Right lobe of liver (tissue), 6 donors: ENCODE measurements around the gene TBC1D5. TPM values are rescaled to one million over a fixed set of nuclear protein-coding genes. Genes with fewer than 3 reads are reported as not detected.
A peak's percentile ranks its signal among the peaks of the same experiment; 100 is the strongest.
"Not testable (repeated sequence)": the region's sequence is repeated elsewhere in the genome, so short reads cannot be mapped to it uniquely, and the experiment has no call there.

Experiments used
- ATAC-seq, 4 donors: fragments of 200-7000 bp; cut with Tn5 transposase; one replicate each; pipeline ENCODE4 v1.9.1; 2020; ENCODE audit warnings: mild to moderate bottlenecking in 4 of 4, moderate library complexity in 4 of 4
- DNase-seq, 3 donors: peaks; one replicate each; pipeline ENCODE4 v3.0.0-alpha.2; 2020
- H3K27ac ChIP-seq, 3 donors: fragments of 200-600 bp; one replicate each; pipeline ENCODE4 v1.8.0; 2022
- H3K27me3 ChIP-seq, 2 donors: fragments of 200-600 bp; one replicate each; pipeline ENCODE4 v1.8.0; 2022
- H3K36me3 ChIP-seq, 4 donors: fragments of 200-600 bp; sonication (generic) in 1 of 4; one replicate each; pipeline versions ENCODE4 v1.5.1 to v1.8.0; 2017 to 2022; ENCODE audit warnings: control low read depth in 1 of 4
- H3K4me1 ChIP-seq, 4 donors: fragments of 200-600 bp; sonication (generic) in 1 of 4; one replicate each; pipeline versions ENCODE4 v1.5.1 to v1.8.0; 2017 to 2022; ENCODE audit warnings: control low read depth in 1 of 4
- H3K4me3 ChIP-seq, 3 donors: fragments of 200-600 bp; one replicate each; pipeline ENCODE4 v1.8.0; 2022
- H3K9me3 ChIP-seq, 4 donors: fragments of 200-600 bp; sonication (generic) in 1 of 4; one replicate each; pipeline versions ENCODE4 v1.5.1 to v1.8.0; 2017 to 2022; ENCODE audit warnings: control low read depth in 1 of 4
- CTCF ChIP-seq, 4 donors: fragments of 200-600 bp in 3 of 4; fragments of 450-650 bp in 1 of 4; IDR thresholded peaks; one replicate each; pipeline versions ENCODE4 v1.5.1 to v1.8.0; 2016 to 2022; ENCODE audit warnings: antibody characterized with exemption in 4 of 4, mild to moderate bottlenecking in 2 of 4
- POLR2A ChIP-seq: fragments of 450-650 bp; IDR thresholded peaks from one replicate; pipeline ENCODE4 v1.6.1; 2017; ENCODE audit warnings: antibody characterized with exemption, mild to moderate bottlenecking
- WGBS: methylation state at CpG from one replicate; pipeline ENCODE4 v1.1.6; 2018; ENCODE audit warnings: low coverage, low lambda C conversion rate; ENCODE audit not compliant: insufficient coverage; ENCODE audit errors: missing lambda C conversion rate; 5-methylcytosine and 5-hydroxymethylcytosine counted together
- intact Hi-C, 2 donors: fragments of 100-400 bp; cut with DNase I; formaldehyde crosslinking; loops; one replicate each; pipeline versions ENCODE4 v1.11.2 to v1.14.1; 2022
- total RNA-seq, 6 experiments: library from RNA; depleted of rRNA in 2 of 6; stranded (reverse); fragments of >200 nt in 2 of 6; fragmentation: NEBNext Ultra II Directional in 3 of 6; extraction: Animal tissue kit (Norgen Biotek cat#: 25700) in 3 of 6; gene quantifications; one replicate each; pipeline versions ENCODE4 v1.1.0 to v1.2.4, GENCODE V29; 2016 to 2023
- donor health status: DM: no; HTN: yes; CAD: no.
- donor health status: DM: no; HTN: no; CAD: no.
- donor health status: DM: no; HTN: no; CAD: no.
- donor health status: DM: no; HTN: yes; CAD: no.
- donor health status: DM: no; HTN: yes; CAD: no.

TBC1D5 gene
- total RNA-seq, 6 experiments from 2014 or later: 21.5 to 33.4 (median 27.7) TPM

- Histone ChIP-seq H3K36me3 (no peaks in the 10 kb centered on the region), H3K9me3 (no peaks in the 10 kb centered on the region), H3K27ac (peak overlapping the region; percentile 95 to 97 (median 96)), H3K4me3 (peak overlapping the region in 2 of 3 donors; percentile 94 to 97), H3K4me1 (peaks cover 0 to 28% (median 13%) of the 10 kb centered on the region in 4 donors), H3K27me3 (no peaks in the 10 kb centered on the region)
- 47% methylated on average over 3 of the region's 3 CpGs for WGBS
- ATAC-seq (no peak), DNase-seq (no peak)
- intact Hi-C loops: no loop called here
- TF ChIP-seq CTCF (IDR thresholded peaks at IDR 0.05): no peak
- TF ChIP-seq POLR2A: no peak
Observed at GRCh38 chr3:17740721-17741141, 1.7 kb downstream of the TBC1D5 start.

- TF ChIP-seq POLR2A (no peak), CTCF (IDR thresholded peaks at IDR 0.05) (no peak)
- H3K36me3 ChIP-seq: no peaks in the 10 kb centered on the region
- H3K9me3 ChIP-seq: no peaks in the 10 kb centered on the region
- WGBS: 78% methylated on average over 2 of the region's 2 CpGs
- DNase-seq (no peak), ATAC-seq (no peak)
- no peaks in the 10 kb centered on the region for H3K27me3 ChIP-seq
- intact Hi-C loops: no loop called here
- H3K4me3 ChIP-seq: no peak overlapping the region
- H3K4me1 ChIP-seq: peaks cover 0 to 25% (median 10%) of the 10 kb centered on the region in 4 donors
- H3K27ac ChIP-seq: no peak overlapping the region
Observed at GRCh38 chr3:17738921-17739320, 3.5 kb downstream of the TBC1D5 start.

GRCh38 chr3:17738219-17738618, 4.2 kb downstream of the TBC1D5 start:
- ATAC-seq: no peak
- no peaks in the 10 kb centered on the region for H3K9me3 ChIP-seq
- intact Hi-C loops: no loop called here
- H3K27ac ChIP-seq: no peak overlapping the region
- TF ChIP-seq CTCF (IDR thresholded peaks at IDR 0.05) (no peak), POLR2A (no peak)
- H3K4me3 ChIP-seq: no peak overlapping the region
- DNase-seq: no peak
- H3K27me3 ChIP-seq: no peaks in the 10 kb centered on the region
- no peaks in the 10 kb centered on the region for H3K36me3 ChIP-seq
- 88% methylated on average over 2 of the region's 2 CpGs for WGBS
- H3K4me1 ChIP-seq: peaks cover 0 to 18% (median 7%) of the 10 kb centered on the region in 4 donors

- TF ChIP-seq POLR2A (no peak), CTCF (IDR thresholded peaks at IDR 0.05) (no peak)
- DNase-seq (no peak), ATAC-seq (no peak)
- Histone ChIP-seq H3K36me3 (no peaks in the 10 kb centered on the region), H3K27me3 (no peaks in the 10 kb centered on the region), H3K9me3 (no peaks in the 10 kb centered on the region), H3K27ac (no peak overlapping the region), H3K4me3 (no peak overlapping the region), H3K4me1 (peaks cover 0 to 15% (median 6%) of the 10 kb centered on the region in 4 donors)
- intact Hi-C loops: no loop called here
Observed at GRCh38 chr3:17737591-17737990, 4.8 kb downstream of the TBC1D5 start.

GRCh38 chr3:17735362-17735761, 7.1 kb downstream of the TBC1D5 start:
- H3K4me1 ChIP-seq, H3K27ac ChIP-seq, H3K4me3 ChIP-seq, ATAC-seq, H3K27me3 ChIP-seq, H3K36me3 ChIP-seq, DNase-seq, intact Hi-C loops, H3K9me3 ChIP-seq: not testable (repeated sequence)
- WGBS: 100% methylated on average over 1 of the region's 7 CpGs
